ENCODE measurements around the gene DDX27.
"Not testable (repeated sequence)": the region's sequence is repeated elsewhere in the genome, so short reads cannot be mapped to it uniquely, and the experiment has no call there.

Gene DDX27

DNA sequence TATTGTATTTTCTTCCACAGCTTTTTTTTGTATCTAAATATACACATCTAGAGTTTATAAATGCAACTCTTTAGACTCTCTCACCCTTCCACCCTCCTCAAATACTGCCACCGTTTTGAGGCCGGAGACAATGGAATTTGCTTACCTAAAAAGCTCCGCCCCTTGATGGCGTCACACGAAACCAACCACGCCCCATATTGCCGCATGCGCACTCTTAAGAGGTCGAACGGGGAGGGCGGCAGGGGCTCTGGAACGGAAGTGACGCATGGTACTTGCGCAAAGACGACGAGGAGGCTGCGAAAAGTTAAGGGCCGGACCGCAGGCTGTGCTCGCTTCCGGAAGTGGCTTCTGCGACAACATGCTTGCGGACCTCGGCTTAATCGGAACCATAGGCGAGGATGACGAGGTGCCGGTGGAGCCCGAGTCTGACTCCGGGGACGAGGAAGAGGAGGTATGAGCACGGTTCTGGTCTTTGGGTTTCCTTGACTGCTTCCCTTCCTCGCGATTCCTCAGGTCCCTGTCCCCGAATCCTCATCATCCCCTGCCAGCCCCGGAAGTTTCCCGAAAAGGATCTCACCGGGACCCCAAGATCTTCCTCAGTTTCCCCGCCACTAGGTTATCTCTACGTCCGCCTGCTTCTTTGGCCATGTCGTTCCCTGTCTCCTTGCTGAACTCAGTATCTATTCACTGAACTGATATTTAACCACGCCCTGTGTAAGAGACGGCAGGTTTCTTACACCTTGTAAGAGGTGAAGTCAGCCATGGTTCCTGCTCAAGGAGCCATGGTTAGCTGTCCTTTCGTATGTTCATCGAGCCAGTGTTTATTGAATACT, at the start of gene DDX27:
TSS of gene DDX27 (plus strand) at position 326 of the 833 bp plus-strand sequence. CDS start at position 359, 33 bp downstream.
- peak; percentile 94 for DNase-seq (ENCODE audit: low read depth in 2 of 2)

GRCh38 chr20:49169547-49169946, 49.7 kb upstream of the DDX27 start:
- no peak for DNase-seq (ENCODE audit: low read depth in 2 of 2)

DNA sequence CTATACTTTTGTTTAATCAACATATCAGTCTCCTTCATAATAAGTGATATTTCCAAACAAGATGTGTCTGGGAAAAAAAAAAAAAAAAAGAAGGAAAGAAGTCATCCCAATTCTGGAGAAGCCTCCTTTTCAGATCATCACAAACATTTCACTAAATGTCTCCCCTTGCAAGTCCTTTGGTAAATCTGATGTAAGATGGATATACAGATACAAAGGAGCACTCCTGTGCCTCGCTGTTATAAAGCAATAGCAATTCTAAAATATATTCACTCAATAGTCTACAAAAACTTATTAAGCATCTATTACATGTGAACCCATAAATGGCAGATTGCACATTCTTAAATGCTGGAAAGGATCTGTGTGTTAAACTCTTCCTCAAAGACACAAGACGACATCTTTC, 48.5 kb upstream of the DDX27 start:
- DNase-seq (ENCODE audit: low read depth in 2 of 2), result no peak

DNA sequence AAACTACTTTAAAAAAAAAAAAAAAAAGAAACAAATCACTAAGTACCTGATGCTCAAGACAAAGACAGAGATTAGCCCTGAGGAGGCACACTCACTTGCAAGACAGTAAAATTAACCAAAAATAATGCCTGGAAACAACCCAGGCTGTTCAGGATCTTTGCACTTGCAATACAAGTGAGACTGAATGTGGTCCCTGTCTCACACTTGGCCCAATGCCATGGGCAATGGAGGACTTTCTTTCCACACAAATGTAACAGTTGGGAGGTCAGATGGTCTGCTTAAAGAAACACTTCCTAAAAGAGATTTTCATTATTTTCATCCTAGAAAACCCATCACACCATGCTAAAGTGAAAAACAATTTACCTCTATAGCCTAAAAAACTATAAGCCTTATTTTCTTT, 47.3 kb upstream of the DDX27 start:
- no peak for DNase-seq (ENCODE audit: low read depth in 2 of 2)

DNA sequence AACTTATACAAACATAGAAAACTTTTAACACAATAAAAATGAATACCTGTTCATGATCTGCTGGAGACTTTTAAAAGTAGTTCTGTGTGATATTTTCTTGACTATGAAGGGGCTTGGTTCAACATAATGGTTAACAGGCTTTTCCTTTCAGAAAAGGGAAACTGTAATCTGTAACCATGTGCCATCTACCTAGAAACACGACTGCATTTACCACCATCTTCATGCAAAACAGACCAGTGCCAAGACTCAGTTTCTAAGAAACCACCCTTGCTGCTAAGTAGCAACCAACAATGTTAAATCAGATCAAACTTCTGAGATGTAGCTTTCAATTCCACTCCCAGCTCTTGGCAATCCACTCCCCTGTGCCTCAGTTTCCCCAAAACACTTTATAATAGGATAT, 46.8 kb upstream of the DDX27 start:
- no peak for DNase-seq (ENCODE audit: low read depth in 2 of 2)

- no peak for DNase-seq (ENCODE audit: low read depth in 2 of 2)
Observed at GRCh38 chr20:49174183-49174582, 45.0 kb upstream of the DDX27 start.

GRCh38 chr20:49179368-49180277, 39.6 kb upstream of the DDX27 start:
- no peak for DNase-seq (ENCODE audit: low read depth in 2 of 2)

GRCh38 chr20:49181265-49181877, 37.8 kb upstream of the DDX27 start:
- DNase-seq (ENCODE audit: low read depth in 2 of 2), result no peak

DNA sequence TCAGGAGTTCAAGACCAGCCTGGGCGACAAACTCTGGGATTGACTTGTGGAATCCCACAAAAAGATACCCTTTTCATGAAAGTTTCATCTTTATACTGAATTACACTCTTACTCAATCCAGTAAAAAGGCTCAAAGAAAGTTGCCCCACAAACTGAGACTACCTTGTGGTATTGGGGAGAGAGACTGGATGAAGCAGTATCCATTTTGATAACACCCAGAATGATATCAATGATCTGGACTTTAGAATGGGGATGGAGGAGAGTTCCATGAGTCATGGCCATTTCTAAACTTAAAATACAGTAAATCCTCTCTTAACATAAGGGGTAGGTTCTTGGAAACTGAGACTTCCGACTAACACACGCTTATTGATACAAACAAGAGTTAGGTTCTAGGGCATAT, 35.8 kb upstream of the DDX27 start:
- DNase-seq (ENCODE audit: low read depth in 2 of 2), result no peak

DNA sequence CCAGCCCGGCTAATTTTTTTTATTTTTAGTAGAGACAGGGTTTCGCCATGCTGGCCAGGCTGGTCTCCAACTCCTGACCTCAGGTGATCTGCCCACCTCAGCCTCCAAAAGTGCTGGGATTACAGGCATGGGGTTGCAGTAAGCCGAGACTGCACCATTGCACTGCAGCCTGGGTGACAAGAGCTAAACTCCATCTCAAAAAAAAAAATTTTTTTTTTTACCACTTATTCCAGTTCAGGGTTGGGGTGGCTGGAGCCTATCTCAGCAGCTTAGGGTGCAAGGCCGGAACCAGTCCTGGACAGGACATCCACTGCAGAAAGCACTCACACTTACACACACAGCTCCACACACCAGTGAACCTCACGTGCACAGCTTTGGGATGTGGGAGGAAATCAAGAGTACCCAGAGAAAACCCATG, 35.1 kb upstream of the DDX27 start:
- not testable (repeated sequence) for DNase-seq (ENCODE audit: low read depth in 2 of 2)

DNA sequence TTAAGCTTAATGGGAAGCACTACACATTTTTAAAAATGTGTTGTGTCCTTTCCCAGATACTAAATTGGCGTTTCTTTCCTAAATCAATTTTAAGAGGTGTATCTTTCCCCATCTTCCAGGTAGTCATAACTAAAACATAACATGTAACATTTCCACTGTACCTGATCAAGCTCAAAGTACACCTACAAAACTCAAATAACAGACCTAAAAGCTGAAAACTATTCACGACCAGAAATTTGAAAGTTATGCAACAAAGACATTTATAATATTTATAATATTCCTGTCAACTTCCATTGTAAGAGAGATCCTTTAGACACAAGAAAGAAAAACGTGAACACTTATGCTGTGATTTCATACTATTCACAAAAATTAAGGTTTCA, 34.5 kb upstream of the DDX27 start:
- no peak for DNase-seq (ENCODE audit: low read depth in 2 of 2)

GRCh38 chr20:49185071-49185761, 34.0 kb upstream of the DDX27 start:
- DNase-seq (ENCODE audit: low read depth in 2 of 2), result no peak

GRCh38 chr20:49186535-49187329, 32.5 kb upstream of the DDX27 start:
- DNase-seq (ENCODE audit: low read depth in 2 of 2), result peak; percentile 40 to 59

- DNase-seq (ENCODE audit: low read depth in 2 of 2), result no peak
Observed at GRCh38 chr20:49187330-49187850, 31.8 kb upstream of the DDX27 start.

GRCh38 chr20:49187851-49188641, 31.2 kb upstream of the DDX27 start, which contains the start of gene STAU1:
Gene STAU1 (minus strand): TSS chr20:49188334. CDS start chr20:49166201, 22,133 bp downstream.
- DNase-seq (ENCODE audit: low read depth in 2 of 2), result peak; percentile 89 to 90

GRCh38 chr20:49192944-49193518, 26.2 kb upstream of the DDX27 start:
- DNase-seq (ENCODE audit: low read depth in 2 of 2), result not testable (repeated sequence)

DNA sequence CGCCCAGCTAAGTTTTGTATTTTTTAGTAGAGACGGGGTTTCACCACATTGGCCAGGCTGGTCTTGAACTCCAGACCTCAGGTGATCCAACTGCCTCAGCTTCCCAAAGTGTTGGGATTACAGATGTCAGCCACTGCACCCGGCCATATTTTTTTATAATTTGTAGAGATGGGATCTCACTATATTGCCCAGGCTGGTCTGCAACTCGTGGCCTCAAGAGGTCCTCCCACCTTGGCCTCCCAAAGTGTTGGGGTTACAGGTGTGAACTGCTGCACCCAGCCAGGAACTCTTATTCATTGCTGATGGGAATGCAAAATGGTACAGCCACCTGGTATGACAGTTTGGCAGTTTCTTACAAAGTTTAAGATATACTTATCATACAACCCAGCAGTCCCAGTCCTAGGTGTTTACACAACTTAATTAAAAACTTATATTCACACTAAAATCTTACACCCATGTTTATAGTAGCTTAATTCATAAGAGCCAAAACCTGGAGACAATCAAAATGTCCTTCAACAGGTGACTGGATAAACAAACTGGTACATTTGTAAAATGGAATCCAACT, 19.4 kb upstream of the DDX27 start:
- DNase-seq (ENCODE audit: low read depth in 2 of 2), result no peak

GRCh38 chr20:49203011-49203410, 16.2 kb upstream of the DDX27 start:
- no peak for DNase-seq (ENCODE audit: low read depth in 2 of 2)

DNA sequence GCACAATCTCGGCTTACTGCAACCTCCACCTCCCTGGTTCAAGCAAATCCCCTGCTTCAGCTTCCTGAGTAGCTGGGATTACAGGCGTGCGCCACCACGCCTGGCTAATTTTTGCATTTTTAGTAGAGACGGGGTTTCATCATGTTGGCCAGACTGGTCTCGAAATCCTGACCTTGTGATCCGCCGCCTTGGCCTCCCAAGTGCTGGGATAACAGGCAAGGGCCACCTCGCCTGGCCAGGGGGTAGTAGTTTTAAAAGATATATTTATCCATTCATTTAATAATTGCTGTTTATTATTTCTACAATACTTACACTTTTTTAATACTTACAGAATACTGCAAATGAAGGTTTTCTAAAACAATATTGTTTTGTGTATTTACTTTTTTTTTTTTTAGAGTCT, 15.5 kb upstream of the DDX27 start:
- no peak for DNase-seq (ENCODE audit: low read depth in 2 of 2)

Data from stimulated activated CD4-positive, alpha-beta T cell treated with anti-CD3 and anti-CD28 coated beads, Interleukin-12 subunit alpha, Interleukin-12 subunit beta, amount 100 ng/mL, for 24 hours (primary cell).